K562 (cell line): ENCODE measurements around the gene SAP30BP. TPM values are rescaled to one million over a fixed set of nuclear protein-coding genes. Genes with fewer than 3 reads are reported as not detected.
A peak's percentile ranks its signal among the peaks of the same experiment; 100 is the strongest.

Experiments
- CHD4 ChIP-seq: fragments of 200-600 bp; sonication (generic); IDR thresholded peaks from 3 replicates; pipeline ENCODE4 v1.6.1; 2012; ENCODE audit warnings: low read depth, mild to moderate bottlenecking, mixed read lengths, low read length, inconsistent platforms; ENCODE audit not compliant: insufficient read depth, insufficient replicate concordance, poor library complexity, severe bottlenecking
- ETS2 ChIP-seq: IDR thresholded peaks from 2 replicates; pipeline ENCODE4 v1.6.1; 2016; ENCODE audit warnings: borderline replicate concordance, missing genetic modification characterization, mild to moderate bottlenecking, moderate library complexity, missing compliant biosample characterization; ENCODE audit not compliant: poor library complexity, severe bottlenecking
- MTA1 ChIP-seq: fragments of 450-650 bp; IDR thresholded peaks from 2 replicates; pipeline ENCODE4 v1.6.1; 2017; ENCODE audit warnings: borderline replicate concordance
- NR2C1 ChIP-seq, 2 experiments: fragments of 450-650 bp; IDR thresholded peaks; 2 replicates each; pipeline ENCODE4 v1.6.1; 2017; ENCODE audit warnings: mild to moderate bottlenecking in 2 of 2, antibody characterized with exemption in 1 of 2, inconsistent platforms in 1 of 2, missing compliant biosample characterization in 1 of 2, missing genetic modification characterization in 1 of 2
- SIN3A ChIP-seq, 2 experiments: fragments of 150-350 bp in 1 of 2; IDR thresholded peaks; 2 replicates each; pipeline ENCODE4 v1.6.1; 2011 to 2016; ENCODE audit warnings: borderline replicate concordance in 2 of 2, low read depth in 2 of 2, low read length in 2 of 2, mild to moderate bottlenecking in 2 of 2, moderate library complexity in 2 of 2; ENCODE audit not compliant: control insufficient read depth in 1 of 2
- SIN3B ChIP-seq: fragments of 450-650 bp; IDR thresholded peaks from 2 replicates; pipeline ENCODE4 v1.6.1; 2017; ENCODE audit warnings: low read depth, mild to moderate bottlenecking, moderate library complexity
- TFAM ChIP-seq: fragments of 250-450 bp; sonication (Bioruptor Pico); conservative IDR thresholded peaks from 2 replicates; pipeline ENCODE4 v1.5.0; 2021; ENCODE audit warnings: mild to moderate bottlenecking, moderate library complexity
- polyA plus RNA-seq, 8 experiments: library from polyadenylated mRNA; depleted of rRNA in 4 of 8; stranded (reverse) in 5 of 8; unstranded in 3 of 8; fragments of >200 nt; fragmentation: Nextera tagmentation in 2 of 8; fragmentation: Illumina TruSeq in 1 of 8; extraction: Ambion mirVana in 2 of 8; extraction: Trizol in 1 of 8; gene quantifications; 2 replicates each; pipeline versions ENCODE4 v1.2.1 to v1.2.3, GENCODE V29; 2011 to 2014; ENCODE audit warnings: inconsistent platforms in 1 of 8, missing spikeins in 1 of 8
- total RNA-seq, 7 experiments: library from RNA; depleted of rRNA in 6 of 7; stranded (reverse); fragments of >200 nt in 6 of 7; fragmentation: Illumina TruSeq in 2 of 7; extraction: Trizol in 2 of 7; gene quantifications; 2 replicates each; pipeline versions ENCODE4 v1.2.1 to v1.2.3, GENCODE V29; 2011 to 2021; ENCODE audit warnings: low replicate concordance in 1 of 7
- TF ChIP-seq, protein P1 (sequence below): fragments of 150-350 bp; conservative IDR thresholded peaks from 2 replicates; pipeline ENCODE4 v1.6.1; 2014; ENCODE audit warnings: low read length
- TF ChIP-seq, protein P2 (sequence below): sonication (generic); formaldehyde crosslinking; IDR thresholded peaks from 2 replicates; pipeline ENCODE4 v1.8.0; 2022; ENCODE audit warnings: mild to moderate bottlenecking, missing genetic modification reagents
- TF ChIP-seq, protein P3 (sequence below): fragments of 250-450 bp; sonication (Bioruptor Pico); IDR thresholded peaks from 2 replicates; pipeline ENCODE4 v1.4.0; 2020
- TF ChIP-seq, protein P4 (sequence below), 2 experiments: fragments of 150-350 bp in 1 of 2; IDR thresholded peaks; 2 replicates each; pipeline ENCODE4 v1.6.1; 2012 to 2016; ENCODE audit warnings: low read depth in 2 of 2, low read length in 2 of 2, mild to moderate bottlenecking in 1 of 2, moderate library complexity in 1 of 2
- TF ChIP-seq, protein P5 (sequence below): conservative IDR thresholded peaks from 2 replicates; pipeline ENCODE4 v1.6.1; 2011; ENCODE audit warnings: low read depth, mild to moderate bottlenecking, low read length; ENCODE audit not compliant: control insufficient read depth

The SAP30BP gene
- total and polyA plus RNA-seq, 9 of the 15 experiments (the other 6 are each of a cell fraction or from before 2014, with no cell fraction given) = 45.3 to 154 (median 71.7) TPM

DNA sequence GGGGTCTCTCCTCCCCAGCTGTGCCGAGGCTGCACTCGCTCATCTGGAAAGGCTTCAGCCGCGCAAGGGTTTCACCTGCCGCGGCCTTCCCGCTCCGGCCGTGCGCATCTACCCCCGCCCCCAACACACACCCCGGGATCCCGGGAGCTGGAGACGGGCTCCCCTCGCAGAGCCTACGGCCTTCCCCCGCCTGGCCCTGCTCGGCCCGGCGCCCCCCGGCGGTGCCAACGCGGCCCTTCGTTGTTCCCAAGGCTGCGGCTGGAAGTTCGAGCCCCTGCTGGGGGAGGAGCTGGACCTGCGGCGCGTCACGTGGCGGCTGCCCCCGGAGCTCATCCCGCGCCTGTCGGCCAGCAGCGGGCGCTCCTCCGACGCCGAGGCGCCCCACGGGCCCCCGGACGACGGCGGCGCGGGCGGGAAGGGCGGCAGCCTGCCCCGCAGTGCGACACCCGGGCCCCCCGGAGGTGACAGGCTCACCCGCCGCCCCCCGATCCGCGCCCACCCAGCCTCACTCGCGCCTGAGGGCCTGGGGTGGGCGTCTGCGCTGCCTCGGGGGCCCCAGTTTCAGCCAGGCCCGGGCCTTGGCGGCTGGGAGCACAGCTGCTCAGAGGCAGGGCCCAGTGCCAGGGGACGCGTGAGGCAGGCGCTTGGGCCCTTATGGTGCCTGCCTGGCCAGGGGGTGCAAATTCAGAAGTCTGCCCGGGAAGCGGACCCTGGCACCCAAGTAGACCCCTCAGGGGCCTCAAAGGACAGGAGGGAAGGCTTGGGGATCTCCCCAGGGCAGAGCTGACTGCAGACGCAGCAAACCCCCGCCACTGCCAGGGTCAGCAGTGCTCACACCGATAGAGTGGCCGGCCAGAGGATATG lies 86.6 kb downstream of the SAP30BP start (continued):
- TF ChIP-seq CHD4 (no peak), NR2C1 (IDR thresholded peaks at IDR 0.05) (no peak), NR2C1 (tag; IDR thresholded peaks at IDR 0.05) (no peak), TFAM (CRISPR knock-in tag) (no peak), SIN3A (IDR thresholded peaks at IDR 0.05; ENCODE audit: borderline replicate concordance in 2 of 2, control insufficient read depth in 1 of 2, low read depth in 2 of 2, low read length in 2 of 2) (0 out of 4 replicates have a peak, but pooled peaks of 1 of the 2 experiments have one; percentile 3), SIN3B (peak; percentile 47; the same call in 1 of the 2 replicates), ETS2 (no peak), MTA1 (no peak; the same call in 1 of the 2 replicates)
- TF ChIP-seq, protein P1, sequence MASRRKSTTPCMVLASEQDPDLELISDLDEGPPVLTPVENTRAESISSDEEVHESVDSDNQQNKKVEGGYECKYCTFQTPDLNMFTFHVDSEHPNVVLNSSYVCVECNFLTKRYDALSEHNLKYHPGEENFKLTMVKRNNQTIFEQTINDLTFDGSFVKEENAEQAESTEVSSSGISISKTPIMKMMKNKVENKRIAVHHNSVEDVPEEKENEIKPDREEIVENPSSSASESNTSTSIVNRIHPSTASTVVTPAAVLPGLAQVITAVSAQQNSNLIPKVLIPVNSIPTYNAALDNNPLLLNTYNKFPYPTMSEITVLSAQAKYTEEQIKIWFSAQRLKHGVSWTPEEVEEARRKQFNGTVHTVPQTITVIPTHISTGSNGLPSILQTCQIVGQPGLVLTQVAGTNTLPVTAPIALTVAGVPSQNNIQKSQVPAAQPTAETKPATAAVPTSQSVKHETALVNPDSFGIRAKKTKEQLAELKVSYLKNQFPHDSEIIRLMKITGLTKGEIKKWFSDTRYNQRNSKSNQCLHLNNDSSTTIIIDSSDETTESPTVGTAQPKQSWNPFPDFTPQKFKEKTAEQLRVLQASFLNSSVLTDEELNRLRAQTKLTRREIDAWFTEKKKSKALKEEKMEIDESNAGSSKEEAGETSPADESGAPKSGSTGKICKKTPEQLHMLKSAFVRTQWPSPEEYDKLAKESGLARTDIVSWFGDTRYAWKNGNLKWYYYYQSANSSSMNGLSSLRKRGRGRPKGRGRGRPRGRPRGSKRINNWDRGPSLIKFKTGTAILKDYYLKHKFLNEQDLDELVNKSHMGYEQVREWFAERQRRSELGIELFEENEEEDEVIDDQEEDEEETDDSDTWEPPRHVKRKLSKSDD = no peak
- TF ChIP-seq, protein P2, sequence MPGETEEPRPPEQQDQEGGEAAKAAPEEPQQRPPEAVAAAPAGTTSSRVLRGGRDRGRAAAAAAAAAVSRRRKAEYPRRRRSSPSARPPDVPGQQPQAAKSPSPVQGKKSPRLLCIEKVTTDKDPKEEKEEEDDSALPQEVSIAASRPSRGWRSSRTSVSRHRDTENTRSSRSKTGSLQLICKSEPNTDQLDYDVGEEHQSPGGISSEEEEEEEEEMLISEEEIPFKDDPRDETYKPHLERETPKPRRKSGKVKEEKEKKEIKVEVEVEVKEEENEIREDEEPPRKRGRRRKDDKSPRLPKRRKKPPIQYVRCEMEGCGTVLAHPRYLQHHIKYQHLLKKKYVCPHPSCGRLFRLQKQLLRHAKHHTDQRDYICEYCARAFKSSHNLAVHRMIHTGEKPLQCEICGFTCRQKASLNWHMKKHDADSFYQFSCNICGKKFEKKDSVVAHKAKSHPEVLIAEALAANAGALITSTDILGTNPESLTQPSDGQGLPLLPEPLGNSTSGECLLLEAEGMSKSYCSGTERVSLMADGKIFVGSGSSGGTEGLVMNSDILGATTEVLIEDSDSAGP (CRISPR knock-in tag) = no peak
- TF ChIP-seq, protein P3, sequence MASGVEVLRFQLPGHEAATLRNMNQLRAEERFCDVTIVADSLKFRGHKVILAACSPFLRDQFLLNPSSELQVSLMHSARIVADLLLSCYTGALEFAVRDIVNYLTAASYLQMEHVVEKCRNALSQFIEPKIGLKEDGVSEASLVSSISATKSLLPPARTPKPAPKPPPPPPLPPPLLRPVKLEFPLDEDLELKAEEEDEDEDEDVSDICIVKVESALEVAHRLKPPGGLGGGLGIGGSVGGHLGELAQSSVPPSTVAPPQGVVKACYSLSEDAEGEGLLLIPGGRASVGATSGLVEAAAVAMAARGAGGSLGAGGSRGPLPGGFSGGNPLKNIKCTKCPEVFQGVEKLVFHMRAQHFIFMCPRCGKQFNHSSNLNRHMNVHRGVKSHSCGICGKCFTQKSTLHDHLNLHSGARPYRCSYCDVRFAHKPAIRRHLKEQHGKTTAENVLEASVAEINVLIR (CRISPR knock-in tag) = no peak
- TF ChIP-seq, protein P4, sequence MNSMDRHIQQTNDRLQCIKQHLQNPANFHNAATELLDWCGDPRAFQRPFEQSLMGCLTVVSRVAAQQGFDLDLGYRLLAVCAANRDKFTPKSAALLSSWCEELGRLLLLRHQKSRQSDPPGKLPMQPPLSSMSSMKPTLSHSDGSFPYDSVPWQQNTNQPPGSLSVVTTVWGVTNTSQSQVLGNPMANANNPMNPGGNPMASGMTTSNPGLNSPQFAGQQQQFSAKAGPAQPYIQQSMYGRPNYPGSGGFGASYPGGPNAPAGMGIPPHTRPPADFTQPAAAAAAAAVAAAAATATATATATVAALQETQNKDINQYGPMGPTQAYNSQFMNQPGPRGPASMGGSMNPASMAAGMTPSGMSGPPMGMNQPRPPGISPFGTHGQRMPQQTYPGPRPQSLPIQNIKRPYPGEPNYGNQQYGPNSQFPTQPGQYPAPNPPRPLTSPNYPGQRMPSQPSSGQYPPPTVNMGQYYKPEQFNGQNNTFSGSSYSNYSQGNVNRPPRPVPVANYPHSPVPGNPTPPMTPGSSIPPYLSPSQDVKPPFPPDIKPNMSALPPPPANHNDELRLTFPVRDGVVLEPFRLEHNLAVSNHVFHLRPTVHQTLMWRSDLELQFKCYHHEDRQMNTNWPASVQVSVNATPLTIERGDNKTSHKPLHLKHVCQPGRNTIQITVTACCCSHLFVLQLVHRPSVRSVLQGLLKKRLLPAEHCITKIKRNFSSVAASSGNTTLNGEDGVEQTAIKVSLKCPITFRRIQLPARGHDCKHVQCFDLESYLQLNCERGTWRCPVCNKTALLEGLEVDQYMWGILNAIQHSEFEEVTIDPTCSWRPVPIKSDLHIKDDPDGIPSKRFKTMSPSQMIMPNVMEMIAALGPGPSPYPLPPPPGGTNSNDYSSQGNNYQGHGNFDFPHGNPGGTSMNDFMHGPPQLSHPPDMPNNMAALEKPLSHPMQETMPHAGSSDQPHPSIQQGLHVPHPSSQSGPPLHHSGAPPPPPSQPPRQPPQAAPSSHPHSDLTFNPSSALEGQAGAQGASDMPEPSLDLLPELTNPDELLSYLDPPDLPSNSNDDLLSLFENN (IDR thresholded peaks at IDR 0.05; ENCODE audit: low read depth in 2 of 2, low read length in 2 of 2) = peak in 1 of 2 experiments; percentile 48; a peak in 1 of 4 replicates
- TF ChIP-seq, protein P5, sequence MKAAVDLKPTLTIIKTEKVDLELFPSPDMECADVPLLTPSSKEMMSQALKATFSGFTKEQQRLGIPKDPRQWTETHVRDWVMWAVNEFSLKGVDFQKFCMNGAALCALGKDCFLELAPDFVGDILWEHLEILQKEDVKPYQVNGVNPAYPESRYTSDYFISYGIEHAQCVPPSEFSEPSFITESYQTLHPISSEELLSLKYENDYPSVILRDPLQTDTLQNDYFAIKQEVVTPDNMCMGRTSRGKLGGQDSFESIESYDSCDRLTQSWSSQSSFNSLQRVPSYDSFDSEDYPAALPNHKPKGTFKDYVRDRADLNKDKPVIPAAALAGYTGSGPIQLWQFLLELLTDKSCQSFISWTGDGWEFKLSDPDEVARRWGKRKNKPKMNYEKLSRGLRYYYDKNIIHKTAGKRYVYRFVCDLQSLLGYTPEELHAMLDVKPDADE = 0 out of 2 replicates have a peak, but pooled peaks have one; percentile 5
